HG03378 (cell line): ENCODE data around the gene KLK11.

Experiments
- ATAC-seq: cut with Tn5 transposase; IDR thresholded peaks from one replicate; pipeline ENCODE4 v1.9.1; 2021; ENCODE audit warnings: mild to moderate bottlenecking, moderate library complexity; ENCODE audit not compliant: unreplicated experiment

The KLK11 gene

GRCh38 chr19:50974702-50975556 lies 51.5 kb downstream of the KLK11 start:
- no peak for ATAC-seq

- no peak for ATAC-seq
Observed at GRCh38 chr19:50972795-50973376, 53.5 kb downstream of the KLK11 start.
